Liver (tissue), 9 donors: ENCODE data around the gene TNFRSF11A. TPM values are rescaled to one million over a fixed set of nuclear protein-coding genes. Genes with fewer than 3 reads are reported as not detected.

Source experiments
- DNase-seq: peaks from one replicate; pipeline ENCODE4 v3.0.0-alpha.2; 2017; ENCODE audit warnings: low spot score
- H3K27ac ChIP-seq, 2 donors: one replicate each; pipeline ENCODE4 v1.7.0; 2013; ENCODE audit warnings: inconsistent platforms in 2 of 2, low read length in 2 of 2, control low read depth in 1 of 2, low read depth in 1 of 2, mild to moderate bottlenecking in 1 of 2
- H3K27me3 ChIP-seq, 4 donors: one replicate each; pipeline versions ENCODE4 v1.6.1 to v1.7.0; 2013; ENCODE audit warnings: low read length in 3 of 4, inconsistent platforms in 1 of 4, mild to moderate bottlenecking in 1 of 4, moderate library complexity in 1 of 4; ENCODE audit not compliant: control insufficient read depth in 4 of 4, insufficient read depth in 4 of 4
- H3K36me3 ChIP-seq, 4 donors: one replicate each; pipeline versions ENCODE4 v1.6.1 to v1.7.0; 2013; ENCODE audit warnings: low read length in 3 of 4, mild to moderate bottlenecking in 3 of 4, low read depth in 1 of 4, moderate library complexity in 1 of 4; ENCODE audit not compliant: control insufficient read depth in 4 of 4, insufficient read depth in 3 of 4
- H3K4me1 ChIP-seq, 4 donors: one replicate each; pipeline versions ENCODE4 v1.6.1 to v1.7.0; 2013; ENCODE audit warnings: low read length in 3 of 4, mild to moderate bottlenecking in 3 of 4, moderate library complexity in 1 of 4; ENCODE audit not compliant: control insufficient read depth in 4 of 4, insufficient read depth in 4 of 4
- H3K4me3 ChIP-seq, 3 donors: one replicate each; pipeline versions ENCODE4 v1.6.1 to v1.7.0; 2013; ENCODE audit warnings: low read length in 3 of 3, control low read depth in 1 of 3, low read depth in 1 of 3, mild to moderate bottlenecking in 1 of 3
- H3K9ac ChIP-seq, 2 donors: one replicate each; pipeline ENCODE4 v1.7.0; 2013; ENCODE audit warnings: low read length in 2 of 2, mild to moderate bottlenecking in 2 of 2, moderate library complexity in 2 of 2, control low read depth in 1 of 2, low read depth in 1 of 2
- H3K9me3 ChIP-seq, 4 donors: one replicate each; pipeline versions ENCODE4 v1.6.1 to v1.7.0; 2013; ENCODE audit warnings: low read length in 3 of 4; ENCODE audit not compliant: control insufficient read depth in 4 of 4
- ATF3 ChIP-seq: IDR thresholded peaks from 2 replicates; pipeline ENCODE4 v1.6.1; 2016; ENCODE audit warnings: antibody characterized with exemption
- EGR1 ChIP-seq, 2 donors: IDR thresholded peaks; 2 replicates each; pipeline ENCODE4 v1.6.1; 2016 to 2018; ENCODE audit warnings: antibody characterized with exemption in 2 of 2, low read depth in 2 of 2
- FOXA1 ChIP-seq: IDR thresholded peaks from 2 replicates; pipeline ENCODE4 v1.6.1; 2016; ENCODE audit warnings: antibody characterized with exemption
- FOXA2 ChIP-seq: IDR thresholded peaks from 2 replicates; pipeline ENCODE4 v1.6.1; 2016; ENCODE audit warnings: antibody characterized with exemption
- GABPA ChIP-seq, 2 donors: IDR thresholded peaks in 1 of 2; conservative IDR thresholded peaks in 1 of 2; 2 replicates each; pipeline ENCODE4 v1.6.1; 2016; ENCODE audit warnings: antibody characterized with exemption in 2 of 2, mild to moderate bottlenecking in 1 of 2, moderate library complexity in 1 of 2
- HNF4A ChIP-seq, 2 donors: conservative IDR thresholded peaks; 2 replicates each; pipeline ENCODE4 v1.6.1; 2016; ENCODE audit warnings: antibody characterized with exemption in 2 of 2, mild to moderate bottlenecking in 2 of 2
- HNF4G ChIP-seq: IDR thresholded peaks from 2 replicates; pipeline ENCODE4 v1.6.1; 2016; ENCODE audit warnings: antibody characterized with exemption
- JUND ChIP-seq, 2 donors: IDR thresholded peaks; 2 replicates each; pipeline ENCODE4 v1.6.1; 2016; ENCODE audit warnings: antibody characterized with exemption in 2 of 2
- MAX ChIP-seq: IDR thresholded peaks from 2 replicates; pipeline ENCODE4 v1.6.1; 2016; ENCODE audit warnings: antibody characterized with exemption
- NR2F2 ChIP-seq: IDR thresholded peaks from 2 replicates; pipeline ENCODE4 v1.6.1; 2016; ENCODE audit warnings: antibody characterized with exemption
- RAD21 ChIP-seq, 2 donors: IDR thresholded peaks; 2 replicates each; pipeline ENCODE4 v1.6.1; 2016; ENCODE audit warnings: antibody characterized with exemption in 2 of 2, mild to moderate bottlenecking in 2 of 2
- RXRA ChIP-seq, 2 donors: IDR thresholded peaks; 2 replicates each; pipeline ENCODE4 v1.6.1; 2017 to 2018; ENCODE audit warnings: antibody characterized with exemption in 2 of 2, mild to moderate bottlenecking in 1 of 2
- SP1 ChIP-seq: IDR thresholded peaks from 2 replicates; pipeline ENCODE4 v1.6.1; 2018; ENCODE audit warnings: antibody characterized with exemption, mild to moderate bottlenecking
- TAF1 ChIP-seq: conservative IDR thresholded peaks from 2 replicates; pipeline ENCODE4 v1.6.1; 2016; ENCODE audit warnings: antibody characterized with exemption, mild to moderate bottlenecking
- YY1 ChIP-seq: IDR thresholded peaks from 2 replicates; pipeline ENCODE4 v1.6.1; 2016; ENCODE audit warnings: antibody characterized with exemption, mild to moderate bottlenecking
- ZBTB33 ChIP-seq: IDR thresholded peaks from 2 replicates; pipeline ENCODE4 v1.6.1; 2016; ENCODE audit warnings: antibody characterized with exemption
- whole genome bisulfite sequencing: extraction: QIAGEN DNeasy Blood & Tissue Kit; methylation state at CpG from one replicate; pipeline ENCODE4 v1.1.7; 2013; 5-methylcytosine and 5-hydroxymethylcytosine counted together
- polyA plus RNA-seq, 2 donors: library from polyadenylated mRNA; stranded (reverse) in 1 of 2; unstranded in 1 of 2; fragments of 200-250 nt in 1 of 2; fragments of >200 nt in 1 of 2; fragmentation: Nextera tagmentation in 1 of 2; extraction: Ambion mirVana in 1 of 2; gene quantifications; one replicate each; pipeline versions ENCODE4 v1.2.1 to v1.2.3, GENCODE V29; 2013 to 2015
- total RNA-seq, 2 donors: library from RNA; depleted of rRNA; stranded (reverse); fragments of >200 nt; gene quantifications; one replicate each; pipeline ENCODE4 v1.2.3, GENCODE V29; 2014
- TF ChIP-seq, protein P1 (sequence below): IDR thresholded peaks from 2 replicates; pipeline ENCODE4 v1.6.1; 2016; ENCODE audit warnings: antibody characterized with exemption, mild to moderate bottlenecking
- TF ChIP-seq, protein P2 (sequence below): fragments of 150-350 bp; IDR thresholded peaks from 2 replicates; pipeline ENCODE4 v1.5.1; 2017; ENCODE audit warnings: improper control_type of control experiment, low read depth, low read length; ENCODE audit not compliant: missing input control
- donor health status: healthy.
- donor health status: healthy.
- donor health status: healthy.
- donor health status: healthy.
- donor health status: healthy.

TNFRSF11A gene
- total and polyA plus RNA-seq, 4 donors = 0.32 to 1.8 (median 0.90) TPM

GRCh38 chr18:62343316-62343715, 18.2 kb downstream of the TNFRSF11A start:
- DNase-seq = no peak
- Histone ChIP-seq H3K4me3 (no peak overlapping the region), H3K9ac (no peak overlapping the region), H3K36me3 (no peaks in the 10 kb centered on the region), H3K27me3 (no peaks in the 10 kb centered on the region), H3K9me3 (no peaks in the 10 kb centered on the region), H3K27ac (no peak overlapping the region), H3K4me1 (no peaks in the 10 kb centered on the region)
- 93% methylated on average over 8 of the region's 8 CpGs for WGBS
- TF ChIP-seq EGR1 (IDR thresholded peaks at IDR 0.05; ENCODE audit: low read depth in 2 of 2) = no peak
- TF ChIP-seq ATF3 = no peak
- no peak for TF ChIP-seq ZBTB33
- no peak for TF ChIP-seq MAX
- TF ChIP-seq YY1 = no peak
- no peak for TF ChIP-seq FOXA2
- TF ChIP-seq HNF4A (conservative IDR thresholded peaks at IDR 0.05) = no peak
- TF ChIP-seq JUND (IDR thresholded peaks at IDR 0.05) = no peak
- TF ChIP-seq GABPA (IDR thresholded peaks at IDR 0.05 in 1 of 2, conservative IDR thresholded peaks at IDR 0.05 in 1 of 2) = no peak
- no peak for TF ChIP-seq HNF4G
- TF ChIP-seq, protein P1, sequence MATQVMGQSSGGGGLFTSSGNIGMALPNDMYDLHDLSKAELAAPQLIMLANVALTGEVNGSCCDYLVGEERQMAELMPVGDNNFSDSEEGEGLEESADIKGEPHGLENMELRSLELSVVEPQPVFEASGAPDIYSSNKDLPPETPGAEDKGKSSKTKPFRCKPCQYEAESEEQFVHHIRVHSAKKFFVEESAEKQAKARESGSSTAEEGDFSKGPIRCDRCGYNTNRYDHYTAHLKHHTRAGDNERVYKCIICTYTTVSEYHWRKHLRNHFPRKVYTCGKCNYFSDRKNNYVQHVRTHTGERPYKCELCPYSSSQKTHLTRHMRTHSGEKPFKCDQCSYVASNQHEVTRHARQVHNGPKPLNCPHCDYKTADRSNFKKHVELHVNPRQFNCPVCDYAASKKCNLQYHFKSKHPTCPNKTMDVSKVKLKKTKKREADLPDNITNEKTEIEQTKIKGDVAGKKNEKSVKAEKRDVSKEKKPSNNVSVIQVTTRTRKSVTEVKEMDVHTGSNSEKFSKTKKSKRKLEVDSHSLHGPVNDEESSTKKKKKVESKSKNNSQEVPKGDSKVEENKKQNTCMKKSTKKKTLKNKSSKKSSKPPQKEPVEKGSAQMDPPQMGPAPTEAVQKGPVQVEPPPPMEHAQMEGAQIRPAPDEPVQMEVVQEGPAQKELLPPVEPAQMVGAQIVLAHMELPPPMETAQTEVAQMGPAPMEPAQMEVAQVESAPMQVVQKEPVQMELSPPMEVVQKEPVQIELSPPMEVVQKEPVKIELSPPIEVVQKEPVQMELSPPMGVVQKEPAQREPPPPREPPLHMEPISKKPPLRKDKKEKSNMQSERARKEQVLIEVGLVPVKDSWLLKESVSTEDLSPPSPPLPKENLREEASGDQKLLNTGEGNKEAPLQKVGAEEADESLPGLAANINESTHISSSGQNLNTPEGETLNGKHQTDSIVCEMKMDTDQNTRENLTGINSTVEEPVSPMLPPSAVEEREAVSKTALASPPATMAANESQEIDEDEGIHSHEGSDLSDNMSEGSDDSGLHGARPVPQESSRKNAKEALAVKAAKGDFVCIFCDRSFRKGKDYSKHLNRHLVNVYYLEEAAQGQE = no peak
- TF ChIP-seq, protein P2, sequence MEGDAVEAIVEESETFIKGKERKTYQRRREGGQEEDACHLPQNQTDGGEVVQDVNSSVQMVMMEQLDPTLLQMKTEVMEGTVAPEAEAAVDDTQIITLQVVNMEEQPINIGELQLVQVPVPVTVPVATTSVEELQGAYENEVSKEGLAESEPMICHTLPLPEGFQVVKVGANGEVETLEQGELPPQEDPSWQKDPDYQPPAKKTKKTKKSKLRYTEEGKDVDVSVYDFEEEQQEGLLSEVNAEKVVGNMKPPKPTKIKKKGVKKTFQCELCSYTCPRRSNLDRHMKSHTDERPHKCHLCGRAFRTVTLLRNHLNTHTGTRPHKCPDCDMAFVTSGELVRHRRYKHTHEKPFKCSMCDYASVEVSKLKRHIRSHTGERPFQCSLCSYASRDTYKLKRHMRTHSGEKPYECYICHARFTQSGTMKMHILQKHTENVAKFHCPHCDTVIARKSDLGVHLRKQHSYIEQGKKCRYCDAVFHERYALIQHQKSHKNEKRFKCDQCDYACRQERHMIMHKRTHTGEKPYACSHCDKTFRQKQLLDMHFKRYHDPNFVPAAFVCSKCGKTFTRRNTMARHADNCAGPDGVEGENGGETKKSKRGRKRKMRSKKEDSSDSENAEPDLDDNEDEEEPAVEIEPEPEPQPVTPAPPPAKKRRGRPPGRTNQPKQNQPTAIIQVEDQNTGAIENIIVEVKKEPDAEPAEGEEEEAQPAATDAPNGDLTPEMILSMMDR = no peak
- TF ChIP-seq RXRA (IDR thresholded peaks at IDR 0.05) = no peak
- no peak for TF ChIP-seq FOXA1
- no peak for TF ChIP-seq TAF1
- no peak for TF ChIP-seq NR2F2
- no peak for TF ChIP-seq SP1
- no peak for TF ChIP-seq RAD21 (IDR thresholded peaks at IDR 0.05)
